Renal cortical epithelial cell (primary cell): Measurements from ENCODE around the gene NAA38. TPM values are rescaled to one million over a fixed set of nuclear protein-coding genes. Genes with fewer than 3 reads are reported as not detected.

Source experiments
- DNase-seq: peaks from one replicate; pipeline ENCODE4 v3.0.0-alpha.2; 2011; ENCODE audit warnings: low read depth
- total RNA-seq: library from RNA; depleted of rRNA; stranded (reverse); fragments of >200 nt; gene quantifications from 2 replicates; pipeline ENCODE4 v1.2.3, GENCODE V29; 2014

The NAA38 gene
- 27.2 and 80.1 TPM in 2 replicates for total RNA-seq

- DNase-seq, result peak; percentile 99
Measured at GRCh38 chr17:7856811-7857712, at the start of gene NAA38. Gene NAA38 (minus strand): TSS chr17:7857559. CDS start chr17:7857463, 96 bp downstream.

- no peak for DNase-seq
Measured at GRCh38 chr17:7903154-7904103, 46.1 kb upstream of the NAA38 start.

- DNase-seq, result peak; percentile 47
Measured at GRCh38 chr17:7897773-7898172, 40.4 kb upstream of the NAA38 start.

GRCh38 chr17:7897090-7897489 is 39.7 kb upstream of the NAA38 start:
- DNase-seq, result no peak

- no peak for DNase-seq
Measured at GRCh38 chr17:7894866-7895265, 37.5 kb upstream of the NAA38 start.

GRCh38 chr17:7894226-7894625 is 36.9 kb upstream of the NAA38 start:
- DNase-seq, result no peak

- DNase-seq, result no peak
Measured at GRCh38 chr17:7893187-7893880, 36.0 kb upstream of the NAA38 start.

- DNase-seq, result peak; percentile 86
Measured at GRCh38 chr17:7889166-7889955, 32.0 kb upstream of the NAA38 start.

- DNase-seq, result peak; percentile 7
Measured at GRCh38 chr17:7888184-7888920, 31.0 kb upstream of the NAA38 start, which contains the start of gene CHD3. Gene CHD3 (plus strand): TSS chr17:7888789. CDS start chr17:7889001, 212 bp downstream.

- peak; percentile 86 for DNase-seq
Measured at GRCh38 chr17:7887482-7888183, 30.3 kb upstream of the NAA38 start.

GRCh38 chr17:7887038-7887481 is 29.7 kb upstream of the NAA38 start:
- DNase-seq, result peak; percentile 65

- no peak for DNase-seq
Measured at GRCh38 chr17:7886227-7887037, 29.1 kb upstream of the NAA38 start.

GRCh38 chr17:7885367-7886226 is 28.2 kb upstream of the NAA38 start:
- no peak for DNase-seq

- DNase-seq, result no peak
Measured at GRCh38 chr17:7884581-7885366, 27.4 kb upstream of the NAA38 start.

GRCh38 chr17:7883781-7884386 is 26.5 kb upstream of the NAA38 start:
- peak; percentile 57 for DNase-seq

GRCh38 chr17:7882629-7883028 is 25.3 kb upstream of the NAA38 start:
- no peak for DNase-seq
